ENCODE data around the gene COX17.

GRCh38 chr3:119663885-119664284 is 13.3 kb downstream of the COX17 start:
- TF ChIP-seq JUN (IDR thresholded peaks at IDR 0.05; ENCODE audit: borderline replicate concordance, insufficient read depth, insufficient read length, low read depth) = no peak
- no peak for TF ChIP-seq CTCF (IDR thresholded peaks at IDR 0.05; ENCODE audit: extremely low read depth in 1 of 2, insufficient read depth in 1 of 2, low read depth in 1 of 2, low read length in 2 of 2)
- TF ChIP-seq POLR2A (IDR thresholded peaks at IDR 0.05; ENCODE audit: low read depth, low read length) = no peak
- TF ChIP-seq POLR2AphosphoS5 (IDR thresholded peaks at IDR 0.05; ENCODE audit: insufficient read depth, low read depth, low read length) = no peak
- no peak for TF ChIP-seq GATA2 (IDR thresholded peaks at IDR 0.05; ENCODE audit: insufficient read depth, insufficient read length, low read depth, low read length)
- TF ChIP-seq MAX (IDR thresholded peaks at IDR 0.05; ENCODE audit: insufficient read depth, insufficient read length) = no peak
- no peak for TF ChIP-seq EZH2 (IDR thresholded peaks at IDR 0.05; ENCODE audit: borderline replicate concordance, low read depth, low read length, severe bottlenecking)
